HepG2 (cell line): ENCODE measurements around the gene MRPL10. TPM values are rescaled to one million over a fixed set of nuclear protein-coding genes. Genes with fewer than 3 reads are reported as not detected.

Experiments
- CREB3 ChIP-seq: sonication (generic); formaldehyde crosslinking; IDR thresholded peaks from 2 replicates; pipeline ENCODE4 v1.5.0; 2020; ENCODE audit warnings: missing genetic modification reagents
- ERF ChIP-seq: IDR thresholded peaks from 2 replicates; pipeline ENCODE4 v1.6.1; 2018; ENCODE audit warnings: missing biosample characterization, missing genetic modification reagents
- HHEX ChIP-seq: IDR thresholded peaks from 2 replicates; pipeline ENCODE4 v1.6.1; 2016; ENCODE audit warnings: control low read depth
- MTA3 ChIP-seq: sonication (generic); formaldehyde crosslinking; IDR thresholded peaks from 2 replicates; pipeline ENCODE4 v1.4.0; 2020; ENCODE audit warnings: missing genetic modification reagents
- MTF2 ChIP-seq: sonication (generic); formaldehyde crosslinking; IDR thresholded peaks from 2 replicates; pipeline ENCODE4 v1.5.0; 2020; ENCODE audit warnings: missing genetic modification reagents, borderline replicate concordance
- SAFB2 ChIP-seq: sonication (generic); formaldehyde crosslinking; IDR thresholded peaks from 2 replicates; pipeline ENCODE4 v1.5.1; 2020; ENCODE audit warnings: missing genetic modification reagents, low read depth, mild to moderate bottlenecking, borderline replicate concordance
- SMC3 ChIP-seq: IDR thresholded peaks from 2 replicates; pipeline ENCODE4 v1.6.1; 2011; ENCODE audit warnings: low read length, improper control_type of control experiment
- ZFP91 ChIP-seq: sonication (generic); formaldehyde crosslinking; IDR thresholded peaks from 2 replicates; pipeline ENCODE4 v1.9.0; 2022; ENCODE audit warnings: missing genetic modification reagents, mild to moderate bottlenecking, borderline replicate concordance
- ZHX1 ChIP-seq: sonication (generic); formaldehyde crosslinking; IDR thresholded peaks from 2 replicates; pipeline ENCODE4 v1.8.1; 2022; ENCODE audit warnings: low read depth, mild to moderate bottlenecking, missing genetic modification reagents
- ZNF7 ChIP-seq: IDR thresholded peaks from 2 replicates; pipeline ENCODE4 v1.6.1; 2016; ENCODE audit warnings: missing biosample characterization, missing genetic modification reagents
- ZNF709 ChIP-seq: sonication (generic); formaldehyde crosslinking; IDR thresholded peaks from 2 replicates; pipeline ENCODE4 v1.5.0; 2020; ENCODE audit warnings: mild to moderate bottlenecking, missing genetic modification reagents
- ZNF710 ChIP-seq: sonication (generic); formaldehyde crosslinking; IDR thresholded peaks from 2 replicates; pipeline ENCODE4 v1.5.0; 2020; ENCODE audit warnings: mild to moderate bottlenecking, missing genetic modification reagents, borderline replicate concordance
- polyA plus RNA-seq, 8 experiments: library from polyadenylated mRNA; depleted of rRNA in 3 of 8; stranded (reverse) in 7 of 8; unstranded in 1 of 8; fragments of >200 nt; fragmentation: Illumina TruSeq in 4 of 8; extraction: Trizol in 4 of 8; gene quantifications; 2 replicates each; pipeline versions ENCODE4 v1.2.1 to v1.2.3, GENCODE V29; 2011 to 2016; ENCODE audit warnings: low read depth in 4 of 8, missing spikeins in 1 of 8, mixed read lengths in 1 of 8; ENCODE audit not compliant: insufficient read depth in 1 of 8
- total RNA-seq, 5 experiments: library from RNA; depleted of rRNA; stranded (reverse); fragments of >200 nt; fragmentation: Illumina TruSeq; extraction: Trizol; gene quantifications; 2 replicates each; pipeline ENCODE4 v1.2.3, GENCODE V29; 2016; ENCODE audit warnings: low read depth in 1 of 5
- TF ChIP-seq, protein P1 (sequence below): sonication (generic); formaldehyde crosslinking; IDR thresholded peaks from 2 replicates; pipeline ENCODE4 v1.5.0; 2020; ENCODE audit warnings: missing genetic modification reagents, mild to moderate bottlenecking, borderline replicate concordance
- TF ChIP-seq, protein P2 (sequence below): sonication (generic); formaldehyde crosslinking; IDR thresholded peaks from 2 replicates; pipeline ENCODE4 v1.5.0; 2020; ENCODE audit warnings: missing genetic modification reagents, mild to moderate bottlenecking, borderline replicate concordance
- TF ChIP-seq, protein P3 (sequence below): sonication (generic); formaldehyde crosslinking; IDR thresholded peaks from 2 replicates; pipeline ENCODE4 v1.4.0; 2020; ENCODE audit warnings: missing genetic modification reagents, borderline replicate concordance
- TF ChIP-seq, protein P4 (sequence below): sonication (generic); formaldehyde crosslinking; IDR thresholded peaks from 2 replicates; pipeline ENCODE4 v1.4.0; 2020; ENCODE audit warnings: mild to moderate bottlenecking, missing genetic modification reagents

Gene MRPL10
- total and polyA plus RNA-seq, 2 of the 13 experiments (the other 11 are each of a cell fraction or from before 2014, with no cell fraction given) = 56.7 to 149 TPM

GRCh38 chr17:47821424-47822391 is 9.6 kb downstream of the MRPL10 start, which contains the start of gene OSBPL7 (continued):
- no peak for TF ChIP-seq ZNF709 (CRISPR knock-in tag)
- TF ChIP-seq ZFP91 (CRISPR knock-in tag) = peak; percentile 68; the same call in 1 of the 2 replicates
- peak; percentile 59; the same call in 1 of the 2 replicates for TF ChIP-seq ERF
- TF ChIP-seq MTF2 (CRISPR knock-in tag) = no peak
- TF ChIP-seq SMC3 = no peak
- no peak for TF ChIP-seq ZHX1
- TF ChIP-seq, protein P1, sequence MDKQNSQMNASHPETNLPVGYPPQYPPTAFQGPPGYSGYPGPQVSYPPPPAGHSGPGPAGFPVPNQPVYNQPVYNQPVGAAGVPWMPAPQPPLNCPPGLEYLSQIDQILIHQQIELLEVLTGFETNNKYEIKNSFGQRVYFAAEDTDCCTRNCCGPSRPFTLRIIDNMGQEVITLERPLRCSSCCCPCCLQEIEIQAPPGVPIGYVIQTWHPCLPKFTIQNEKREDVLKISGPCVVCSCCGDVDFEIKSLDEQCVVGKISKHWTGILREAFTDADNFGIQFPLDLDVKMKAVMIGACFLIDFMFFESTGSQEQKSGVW = no peak
- TF ChIP-seq HHEX (CRISPR knock-in tag) = no peak
- TF ChIP-seq, protein P2, sequence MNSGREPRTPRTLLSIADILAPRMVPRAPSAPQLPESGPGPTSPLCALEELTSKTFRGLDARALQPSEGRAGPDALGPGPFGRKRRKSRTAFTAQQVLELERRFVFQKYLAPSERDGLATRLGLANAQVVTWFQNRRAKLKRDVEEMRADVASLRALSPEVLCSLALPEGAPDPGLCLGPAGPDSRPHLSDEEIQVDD = 0 out of 2 replicates have a peak, but pooled peaks have one; percentile 59
- no peak for TF ChIP-seq ZNF7 (CRISPR knock-in tag)
- peak; percentile 83; the same call in 1 of the 2 replicates for TF ChIP-seq SAFB2 (CRISPR knock-in tag)
- no peak for TF ChIP-seq CREB3 (CRISPR knock-in tag)
- TF ChIP-seq MTA3 (CRISPR knock-in tag) = no peak
- TF ChIP-seq, protein P3, sequence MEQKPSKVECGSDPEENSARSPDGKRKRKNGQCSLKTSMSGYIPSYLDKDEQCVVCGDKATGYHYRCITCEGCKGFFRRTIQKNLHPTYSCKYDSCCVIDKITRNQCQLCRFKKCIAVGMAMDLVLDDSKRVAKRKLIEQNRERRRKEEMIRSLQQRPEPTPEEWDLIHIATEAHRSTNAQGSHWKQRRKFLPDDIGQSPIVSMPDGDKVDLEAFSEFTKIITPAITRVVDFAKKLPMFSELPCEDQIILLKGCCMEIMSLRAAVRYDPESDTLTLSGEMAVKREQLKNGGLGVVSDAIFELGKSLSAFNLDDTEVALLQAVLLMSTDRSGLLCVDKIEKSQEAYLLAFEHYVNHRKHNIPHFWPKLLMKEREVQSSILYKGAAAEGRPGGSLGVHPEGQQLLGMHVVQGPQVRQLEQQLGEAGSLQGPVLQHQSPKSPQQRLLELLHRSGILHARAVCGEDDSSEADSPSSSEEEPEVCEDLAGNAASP = no peak
- TF ChIP-seq, protein P4, sequence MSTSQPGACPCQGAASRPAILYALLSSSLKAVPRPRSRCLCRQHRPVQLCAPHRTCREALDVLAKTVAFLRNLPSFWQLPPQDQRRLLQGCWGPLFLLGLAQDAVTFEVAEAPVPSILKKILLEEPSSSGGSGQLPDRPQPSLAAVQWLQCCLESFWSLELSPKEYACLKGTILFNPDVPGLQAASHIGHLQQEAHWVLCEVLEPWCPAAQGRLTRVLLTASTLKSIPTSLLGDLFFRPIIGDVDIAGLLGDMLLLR (CRISPR knock-in tag) = no peak
- no peak; the same call in 1 of the 2 replicates for TF ChIP-seq ZNF710
